Mucosa of descending colon (tissue), 3 donors: ENCODE data around the gene DUS1L. TPM values are rescaled to one million over a fixed set of nuclear protein-coding genes. Genes with fewer than 3 reads are reported as not detected.

Source experiments
- ATAC-seq: fragments of 200-7000 bp; cut with Tn5 transposase; one replicate; pipeline ENCODE4 v1.9.1; 2020; ENCODE audit warnings: mild to moderate bottlenecking, moderate library complexity
- DNase-seq, 3 donors: peaks; one replicate each; pipeline ENCODE4 v3.0.0-alpha.2; 2020
- H3K36me3 ChIP-seq: fragments of 200-600 bp; one replicate; pipeline ENCODE4 v1.8.0; 2021; ENCODE audit warnings: low read depth, mild to moderate bottlenecking
- H3K4me1 ChIP-seq: fragments of 200-600 bp; one replicate; pipeline ENCODE4 v1.8.0; 2021; ENCODE audit warnings: low read depth, mild to moderate bottlenecking
- H3K4me3 ChIP-seq: fragments of 200-600 bp; one replicate; pipeline ENCODE4 v1.8.0; 2021; ENCODE audit warnings: mild to moderate bottlenecking
- H3K9me3 ChIP-seq: fragments of 200-600 bp; one replicate; pipeline ENCODE4 v1.8.0; 2021; ENCODE audit warnings: mild to moderate bottlenecking
- intact Hi-C, 2 donors: fragments of 100-400 bp; cut with DNase I in 1 of 2; cut with micrococcal nuclease in 1 of 2; formaldehyde crosslinking; loops; one replicate each; pipeline versions ENCODE4 v1.11.0 to v1.11.1; 2022; cut with DNase I, micrococcal nuclease
- total RNA-seq, 3 donors: library from RNA; stranded (reverse); fragmentation: NEBNext Ultra II Directional in 2 of 3; extraction: Animal tissue kit (Norgen Biotek cat#: 25700) in 2 of 3; gene quantifications; one replicate each; pipeline versions ENCODE4 v1.2.1 to v1.2.4, GENCODE V29; 2021 to 2023
- TF ChIP-seq, protein P1 (sequence below): fragments of 200-600 bp; IDR thresholded peaks from one replicate; pipeline ENCODE4 v1.8.0; 2022; ENCODE audit warnings: antibody characterized with exemption, mild to moderate bottlenecking
- donor health status: DM: no; HTN: no; CAD: no; lungs with moderate emphysema.
- donor health status: DM: no; HTN: no; CAD: no.
- donor health status: DM: no; HTN: yes; CAD: no.

DUS1L gene
- total RNA-seq, 3 donors from 2014 or later, result 99.8 to 143 (median 138) TPM

DNA sequence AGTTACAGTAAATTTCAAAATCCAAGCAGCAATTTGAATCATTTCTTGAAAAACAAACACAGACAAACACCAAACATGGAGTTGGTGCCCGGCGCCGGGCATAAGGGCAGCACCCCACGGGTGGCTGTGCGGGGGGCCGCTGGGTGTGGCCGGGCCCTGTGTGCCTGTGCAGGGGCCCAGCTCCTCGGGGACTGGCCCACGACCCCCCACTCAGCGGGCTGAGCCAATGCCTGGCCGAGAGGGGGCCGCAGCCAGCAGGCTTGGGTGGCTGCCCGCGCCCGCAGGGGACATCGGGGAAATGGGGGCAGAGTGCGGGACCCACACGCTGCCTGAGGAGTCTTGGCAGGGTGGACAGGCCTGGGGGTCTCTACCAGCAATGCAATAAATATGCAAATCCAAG is 12.8 kb upstream of the DUS1L start:
- Histone ChIP-seq H3K36me3 (peaks cover 14% of the 10 kb centered on the region), H3K4me1 (no peaks in the 10 kb centered on the region), H3K4me3 (no peak overlapping the region), H3K9me3 (no peaks in the 10 kb centered on the region)
- DNase-seq (no peak), ATAC-seq (no peak)
- intact Hi-C loops, result no loop called here
- TF ChIP-seq, protein P1, sequence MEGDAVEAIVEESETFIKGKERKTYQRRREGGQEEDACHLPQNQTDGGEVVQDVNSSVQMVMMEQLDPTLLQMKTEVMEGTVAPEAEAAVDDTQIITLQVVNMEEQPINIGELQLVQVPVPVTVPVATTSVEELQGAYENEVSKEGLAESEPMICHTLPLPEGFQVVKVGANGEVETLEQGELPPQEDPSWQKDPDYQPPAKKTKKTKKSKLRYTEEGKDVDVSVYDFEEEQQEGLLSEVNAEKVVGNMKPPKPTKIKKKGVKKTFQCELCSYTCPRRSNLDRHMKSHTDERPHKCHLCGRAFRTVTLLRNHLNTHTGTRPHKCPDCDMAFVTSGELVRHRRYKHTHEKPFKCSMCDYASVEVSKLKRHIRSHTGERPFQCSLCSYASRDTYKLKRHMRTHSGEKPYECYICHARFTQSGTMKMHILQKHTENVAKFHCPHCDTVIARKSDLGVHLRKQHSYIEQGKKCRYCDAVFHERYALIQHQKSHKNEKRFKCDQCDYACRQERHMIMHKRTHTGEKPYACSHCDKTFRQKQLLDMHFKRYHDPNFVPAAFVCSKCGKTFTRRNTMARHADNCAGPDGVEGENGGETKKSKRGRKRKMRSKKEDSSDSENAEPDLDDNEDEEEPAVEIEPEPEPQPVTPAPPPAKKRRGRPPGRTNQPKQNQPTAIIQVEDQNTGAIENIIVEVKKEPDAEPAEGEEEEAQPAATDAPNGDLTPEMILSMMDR, result no peak

DNA sequence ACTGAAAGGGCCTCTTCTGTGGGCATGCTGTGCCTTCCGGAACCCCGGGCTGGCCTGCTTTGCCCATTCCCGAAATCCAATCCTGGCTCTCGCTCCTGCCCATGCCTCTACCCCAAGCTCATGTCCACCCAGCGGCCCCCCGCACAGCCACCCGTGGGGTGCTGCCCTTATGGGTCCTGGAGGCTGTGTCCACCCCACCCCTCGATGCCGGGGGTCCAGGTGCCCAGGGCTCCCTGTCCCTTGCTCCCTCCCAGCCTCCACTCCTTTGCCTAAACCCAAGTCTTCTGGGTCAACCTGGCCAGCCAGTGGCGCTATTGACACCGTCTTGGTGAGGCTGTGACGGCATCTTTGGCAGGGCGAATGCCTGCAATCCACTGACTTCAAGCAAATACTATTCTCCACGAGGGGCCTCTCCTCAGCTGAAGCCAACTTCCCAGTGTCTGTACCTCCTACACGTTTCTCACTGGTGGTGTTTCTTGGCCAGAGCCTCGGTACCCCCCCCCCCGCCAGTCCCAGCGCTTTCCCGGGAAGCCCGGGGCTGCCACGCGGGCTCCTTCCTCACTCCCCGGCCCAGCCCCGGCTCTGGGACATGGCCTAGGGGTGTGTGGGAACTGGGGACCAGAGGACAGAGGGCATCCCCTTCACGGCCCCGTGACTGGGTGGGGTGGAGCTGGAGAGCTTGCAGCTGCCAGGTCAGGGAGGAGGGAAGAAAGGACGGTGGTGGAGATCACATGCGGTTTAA is 12.2 kb upstream of the DUS1L start:
- peaks cover 8% of the 10 kb centered on the region for H3K36me3 ChIP-seq
- no peak for ATAC-seq

DNA sequence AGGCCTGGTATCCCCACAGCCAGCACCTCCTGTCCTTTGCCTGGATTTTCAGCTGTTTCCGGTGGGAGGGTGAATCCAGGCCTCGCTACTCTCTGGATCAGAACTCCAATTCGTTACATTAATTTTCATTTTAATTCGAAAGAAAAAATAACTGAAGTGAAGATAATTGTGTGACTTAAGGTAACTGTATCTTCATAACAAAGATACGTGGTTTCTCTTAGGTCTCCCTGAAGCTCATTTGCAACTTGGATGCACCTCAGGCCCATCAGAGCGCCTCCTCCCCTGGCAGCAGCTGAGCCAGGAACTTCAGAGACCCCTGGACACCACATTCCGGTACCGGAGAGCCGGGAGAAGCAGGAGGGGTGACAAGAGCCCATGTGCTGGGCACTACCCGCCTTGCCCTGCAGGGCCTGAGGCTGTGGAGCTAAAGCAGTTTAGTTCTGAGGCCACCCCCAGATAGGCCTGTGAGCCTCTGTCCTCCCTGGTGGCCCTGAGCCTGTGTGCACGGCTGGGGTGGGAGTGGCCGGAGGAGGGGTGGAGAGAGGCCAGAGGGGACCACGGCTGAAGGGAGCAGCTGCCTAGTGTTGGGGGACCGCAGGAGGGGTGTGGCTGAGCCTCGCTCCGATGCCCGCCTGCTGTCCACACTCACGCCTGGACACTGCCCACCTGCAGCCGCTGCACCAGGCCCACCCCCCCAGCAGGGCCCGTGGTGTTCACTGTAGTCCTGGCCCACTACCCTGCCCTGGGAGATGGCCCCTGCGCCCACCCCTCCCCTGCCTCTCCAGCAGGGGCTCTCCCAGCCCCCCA is 11.4 kb upstream of the DUS1L start:
- intact Hi-C loops, result no loop called here
- peaks cover 4% of the 10 kb centered on the region for H3K4me1 ChIP-seq
- peaks cover 8% of the 10 kb centered on the region for H3K36me3 ChIP-seq
- DNase-seq (no peak), ATAC-seq (peak; percentile 2)
- H3K4me3 ChIP-seq, result no peak overlapping the region
- H3K9me3 ChIP-seq, result no peaks in the 10 kb centered on the region
- TF ChIP-seq, protein P1, result no peak

More for the DNA sequence above, 12.2 kb upstream of the DUS1L start:
- intact Hi-C loops, result no loop called here
- Histone ChIP-seq H3K9me3 (no peaks in the 10 kb centered on the region), H3K4me1 (no peaks in the 10 kb centered on the region), H3K4me3 (no peak overlapping the region)
- DNase-seq, result no peak
- TF ChIP-seq, protein P1, result no peak

DNA sequence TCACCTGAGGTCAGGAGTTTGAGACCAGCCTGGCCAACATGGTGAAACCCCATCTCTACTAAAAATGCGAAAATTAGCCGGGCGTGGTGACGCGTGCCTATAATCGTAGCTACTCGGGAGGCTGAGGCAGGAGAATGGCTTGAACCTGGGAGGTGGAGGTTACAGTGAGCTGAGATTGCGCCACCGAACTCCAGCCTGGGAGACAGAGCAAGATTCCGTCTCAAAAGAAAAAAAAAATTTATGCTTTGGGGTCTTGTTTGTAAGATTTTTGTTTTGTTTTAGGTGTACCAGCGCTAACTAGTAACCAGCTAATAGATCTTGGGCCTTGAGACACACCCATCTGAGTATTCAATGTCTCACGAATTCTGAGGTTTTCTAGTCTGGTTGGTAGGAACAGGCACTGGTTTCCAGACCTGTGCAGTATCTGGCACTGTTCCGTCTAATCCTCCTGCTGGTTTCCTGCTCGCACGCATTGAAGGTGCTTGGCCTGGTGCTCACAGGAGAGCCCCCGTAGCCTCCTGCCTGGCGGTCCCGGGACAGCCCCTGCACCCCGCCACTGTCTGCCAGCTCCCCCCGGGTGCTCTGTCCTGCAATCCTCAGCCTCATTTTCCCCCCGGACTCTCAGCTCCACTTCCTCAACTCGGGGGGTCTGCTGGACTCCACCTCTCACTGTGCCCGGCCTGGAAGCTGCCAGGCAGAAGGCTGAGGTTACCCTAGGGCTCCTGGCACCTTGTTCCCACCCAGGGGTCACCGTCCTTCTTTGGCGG is 10.6 kb upstream of the DUS1L start:
- TF ChIP-seq, protein P1, result no peak
- Histone ChIP-seq H3K9me3 (no peaks in the 10 kb centered on the region), H3K4me3 (no peak overlapping the region), H3K36me3 (peaks cover 8% of the 10 kb centered on the region), H3K4me1 (peaks cover 4% of the 10 kb centered on the region)
- ATAC-seq (no peak), DNase-seq (no peak)
- intact Hi-C loops, result no loop called here

DNA sequence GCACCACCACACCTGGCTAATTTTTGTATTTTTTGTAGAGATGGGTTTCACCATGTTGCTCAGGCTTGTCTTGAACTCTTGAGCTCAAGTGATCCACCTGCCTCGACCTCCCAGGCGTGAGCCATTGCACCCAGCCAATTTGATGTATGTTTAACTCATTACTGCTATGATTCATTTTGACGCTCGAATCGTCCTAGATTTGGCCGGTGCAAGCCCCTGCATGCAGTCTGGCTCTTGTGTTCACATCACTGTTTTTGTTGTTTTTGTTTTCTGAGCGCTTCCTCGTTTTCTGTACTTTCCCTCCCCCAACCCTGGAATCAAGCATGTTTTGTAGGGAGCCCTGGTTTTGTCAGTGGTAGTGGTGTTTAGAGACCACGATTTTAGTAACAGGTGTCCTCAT is 7.8 kb upstream of the DUS1L start:
- Histone ChIP-seq H3K4me1 (peaks cover 4% of the 10 kb centered on the region), H3K9me3 (no peaks in the 10 kb centered on the region), H3K4me3 (no peak overlapping the region), H3K36me3 (no peaks in the 10 kb centered on the region)
- ATAC-seq, result no peak
- intact Hi-C loops, result no loop called here
- TF ChIP-seq, protein P1, result no peak
- DNase-seq, result no peak
